Fibroblast of lung (primary cell): Measurements from ENCODE around the gene NRG2.

ENCODE experiments used
- CTCF ChIP-seq, 2 donors: IDR thresholded peaks in 1 of 2; conservative IDR thresholded peaks in 1 of 2; 1 replicate in 1 of 2; 2 replicates in 1 of 2; pipeline ENCODE4 v1.5.1; 2011 to 2012; ENCODE audit warnings: low read length in 2 of 2, control low read depth in 1 of 2, inconsistent platforms in 1 of 2, low read depth in 1 of 2, mild to moderate bottlenecking in 1 of 2
- EZH2 ChIP-seq: IDR thresholded peaks from 2 replicates; pipeline ENCODE4 v1.5.1; 2012; ENCODE audit warnings: low read length, control low read depth, mild to moderate bottlenecking; ENCODE audit errors: missing control alignments

DNA sequence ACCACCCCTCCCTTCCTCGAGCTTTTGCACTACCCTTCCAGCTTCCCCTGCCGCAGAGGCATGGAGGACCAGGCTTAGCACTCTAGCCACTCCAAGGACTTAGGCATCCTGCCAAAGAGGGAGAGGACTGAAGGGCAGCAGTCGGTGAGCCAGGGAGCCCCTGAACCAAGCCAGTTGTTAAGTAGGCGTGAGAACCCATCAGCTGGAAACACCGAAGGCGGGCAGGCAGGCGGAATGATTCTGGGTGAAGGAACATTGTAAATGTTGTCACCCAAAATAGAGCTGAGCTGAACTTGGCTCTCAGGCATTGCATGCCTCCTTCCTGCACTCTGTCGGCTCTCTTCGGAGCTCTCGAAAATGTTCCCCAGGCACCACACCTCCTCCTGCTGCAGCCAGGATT is 42.8 kb downstream of the NRG2 start:
- TF ChIP-seq CTCF (conservative IDR thresholded peaks at IDR 0.05 in 1 of 2, IDR thresholded peaks at IDR 0.05 in 1 of 2; ENCODE audit: low read depth in 1 of 2, low read length in 2 of 2) (no peak), EZH2 (no peak)
